GM18508 (cell line): ENCODE measurements around the gene TRIM6.
"Not testable (repeated sequence)": the region's sequence is repeated elsewhere in the genome, so short reads cannot be mapped to it uniquely, and the experiment has no call there.

ENCODE experiments used
- ATAC-seq: cut with Tn5 transposase; IDR thresholded peaks from one replicate; pipeline ENCODE4 v1.9.1; 2021; ENCODE audit warnings: moderate number of reproducible peaks; ENCODE audit not compliant: insufficient read depth, unreplicated experiment

Gene TRIM6

DNA sequence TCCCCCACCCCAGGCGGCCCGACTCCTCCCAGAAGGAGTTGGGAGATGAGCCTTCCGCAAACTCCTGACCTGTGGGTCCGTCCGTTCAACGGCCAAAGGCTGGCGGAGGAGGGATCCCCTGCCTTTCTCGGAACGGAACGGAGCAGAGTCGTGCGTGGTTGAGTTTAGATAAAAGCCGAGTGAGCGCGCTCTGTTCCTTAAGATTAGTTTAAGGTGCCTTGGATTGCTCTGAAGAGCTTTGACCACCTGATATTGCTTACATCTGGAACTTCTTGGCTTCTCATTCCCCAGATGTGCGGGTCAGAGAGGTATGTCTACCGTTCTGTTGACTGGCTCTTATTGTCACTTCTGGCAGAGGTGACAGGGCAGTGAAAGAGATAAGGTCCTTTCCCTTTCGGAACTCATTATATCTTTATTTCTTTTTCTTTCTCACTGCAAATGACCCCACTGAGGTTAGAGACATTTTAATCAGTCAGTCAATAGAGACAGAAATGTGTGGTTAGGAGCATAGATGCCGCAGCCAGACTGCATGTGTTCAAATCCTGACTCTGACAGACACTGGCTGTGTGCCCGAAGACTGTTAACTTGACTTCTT, at the start of gene TRIM6:
TRIM6 (plus strand) TSS at position 31 of the 595 bp plus-strand sequence; CDS start at position 292, 261 bp downstream.
- no peak for ATAC-seq

DNA sequence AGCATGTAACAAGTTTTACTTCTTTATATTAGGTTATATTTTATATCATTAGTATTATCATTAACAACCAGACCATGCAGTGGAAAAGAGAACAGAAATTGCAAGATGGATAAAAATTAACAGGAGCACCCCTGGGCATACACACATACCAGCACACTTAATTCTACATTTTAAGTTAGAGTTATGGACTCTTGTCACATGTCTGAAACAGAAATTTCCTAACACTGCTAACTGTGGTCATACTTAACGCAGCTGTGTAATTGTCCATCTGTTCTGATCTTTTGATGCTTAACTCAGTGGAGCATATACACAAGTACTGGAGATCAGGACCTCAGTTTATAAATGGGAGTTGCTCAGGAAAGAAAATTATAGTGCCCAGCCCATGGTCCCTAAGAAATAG, 48.5 kb upstream of the TRIM6 start:
- peak; percentile 47 for ATAC-seq

DNA sequence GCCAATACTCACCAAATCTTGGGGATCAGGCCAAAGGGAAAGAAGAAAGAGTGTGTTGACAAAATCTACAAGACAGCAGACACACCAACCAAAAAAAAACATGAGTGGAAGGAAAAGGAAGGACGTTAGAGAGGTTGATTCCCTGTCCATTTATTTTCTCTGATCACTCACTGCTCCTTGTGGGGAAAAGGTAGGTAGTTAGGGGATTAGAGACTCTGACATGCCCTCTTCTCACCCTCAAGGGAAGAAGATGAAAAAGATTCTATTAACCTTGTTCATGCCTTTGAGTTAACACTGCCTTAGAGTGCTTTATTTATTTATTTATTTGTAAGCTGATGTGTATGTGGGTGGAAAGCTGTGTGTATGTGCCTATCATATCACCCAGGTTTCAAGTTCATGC, 48.0 kb upstream of the TRIM6 start, which contains the start of gene OR52H1:
OR52H1 (minus strand) TSS at position 101 of the 400 bp plus-strand sequence. CDS start 3,035 bp downstream, outside the sequence.
- no peak for ATAC-seq

DNA sequence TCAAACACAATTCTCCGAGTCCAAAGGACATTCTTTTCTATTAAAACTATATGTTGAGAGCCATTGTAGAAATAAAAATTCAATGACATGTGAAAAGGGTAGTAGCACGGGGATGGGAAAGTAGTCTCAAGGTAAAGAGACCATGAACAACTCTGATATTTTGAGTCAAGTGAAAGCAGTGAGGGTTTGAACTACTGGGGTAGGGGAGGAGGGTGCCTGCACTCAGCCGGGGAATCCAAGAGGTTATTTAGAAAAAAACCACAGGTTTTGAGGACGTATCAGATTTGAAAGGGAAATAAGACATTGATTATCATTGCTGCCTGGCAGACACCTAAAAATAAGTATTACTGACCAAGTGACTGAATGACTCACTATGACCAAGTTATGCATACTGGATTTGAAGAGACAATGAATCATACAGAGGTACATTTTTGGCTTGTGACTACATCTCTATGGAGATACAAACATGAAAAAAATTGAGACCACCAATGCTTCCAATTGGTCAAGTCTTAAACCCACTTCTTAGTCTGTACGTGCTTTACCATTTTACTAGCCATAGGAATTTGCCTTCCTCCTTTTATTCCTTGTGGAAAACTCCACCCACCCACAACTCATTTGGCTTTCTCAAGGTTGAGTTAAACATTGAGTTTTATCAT, 45.9 kb upstream of the TRIM6 start:
- no peak for ATAC-seq

DNA sequence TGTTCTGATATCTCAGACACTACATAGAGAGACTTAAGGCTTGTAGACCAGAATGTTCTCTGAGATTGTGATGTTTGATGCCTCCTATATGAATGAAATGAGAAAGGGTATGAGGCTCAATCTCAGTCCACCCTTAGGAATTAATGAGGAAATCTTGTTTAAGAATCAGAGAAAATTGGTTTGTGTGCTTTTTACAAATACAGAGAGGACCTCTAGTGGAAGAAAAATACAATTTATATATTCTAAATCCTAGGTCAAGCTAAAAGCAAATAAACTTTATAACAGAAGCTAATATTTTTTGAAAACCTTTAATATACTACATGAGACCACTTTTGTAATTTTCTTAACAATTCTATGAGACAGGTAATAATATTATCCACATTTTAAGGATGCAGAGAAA, 43.1 kb upstream of the TRIM6 start:
- no peak for ATAC-seq

DNA sequence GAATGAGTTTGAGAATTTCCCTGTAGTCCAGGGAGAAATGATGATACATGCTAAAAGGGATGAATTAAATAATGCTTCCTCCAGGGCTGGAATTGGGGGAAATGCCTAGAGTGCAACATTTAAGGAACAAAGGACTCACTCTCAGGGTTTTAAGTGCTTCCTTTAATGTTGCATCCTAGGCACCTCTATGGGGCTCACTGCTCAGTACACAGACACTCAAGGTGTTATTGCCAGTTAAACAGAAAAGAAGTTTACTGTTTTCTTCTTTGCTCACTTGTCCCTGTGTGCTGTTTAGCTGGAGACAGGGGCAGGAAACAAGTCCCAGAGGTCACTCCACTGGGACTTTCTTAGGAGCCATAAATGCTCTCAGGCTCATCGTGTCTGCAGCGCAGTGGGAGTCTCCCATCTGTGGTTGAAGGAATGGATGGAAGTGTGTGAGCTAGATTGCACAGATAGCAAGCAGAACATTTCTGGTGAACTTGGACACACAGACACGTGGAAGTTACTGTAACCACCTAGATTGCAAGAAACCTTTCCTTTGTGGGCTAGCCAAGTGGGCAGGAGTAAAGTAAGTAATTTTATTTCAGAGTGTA, 39.7 kb upstream of the TRIM6 start:
- ATAC-seq, result no peak

- ATAC-seq, result no peak
These were observed 38.7 kb upstream of the TRIM6 start for GRCh38 chr11:5557751-5558150.

- ATAC-seq, result no peak
These were observed 32.0 kb upstream of the TRIM6 start for GRCh38 chr11:5564259-5565019.

GRCh38 chr11:5574654-5575053, 21.8 kb upstream of the TRIM6 start:
- ATAC-seq, result no peak

DNA sequence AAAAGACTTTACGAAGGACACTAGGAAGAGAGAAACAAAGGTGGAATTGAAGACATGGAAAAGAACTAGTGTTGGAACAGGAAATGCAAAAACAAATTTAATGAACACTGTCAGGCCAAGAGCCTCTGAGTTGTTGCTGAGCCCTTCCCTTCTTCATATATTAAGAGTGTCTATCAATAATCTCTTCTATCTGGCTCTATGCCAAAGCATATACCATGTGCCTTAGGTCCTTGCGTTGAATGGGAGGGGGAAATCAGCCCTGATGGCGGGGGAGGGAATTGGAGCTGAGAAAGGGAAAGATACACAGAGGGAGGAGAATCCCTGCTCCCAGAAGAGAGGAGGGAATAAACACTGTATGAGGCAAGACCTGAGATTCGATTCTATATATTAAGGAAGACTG, 21.3 kb upstream of the TRIM6 start:
- ATAC-seq, result no peak

DNA sequence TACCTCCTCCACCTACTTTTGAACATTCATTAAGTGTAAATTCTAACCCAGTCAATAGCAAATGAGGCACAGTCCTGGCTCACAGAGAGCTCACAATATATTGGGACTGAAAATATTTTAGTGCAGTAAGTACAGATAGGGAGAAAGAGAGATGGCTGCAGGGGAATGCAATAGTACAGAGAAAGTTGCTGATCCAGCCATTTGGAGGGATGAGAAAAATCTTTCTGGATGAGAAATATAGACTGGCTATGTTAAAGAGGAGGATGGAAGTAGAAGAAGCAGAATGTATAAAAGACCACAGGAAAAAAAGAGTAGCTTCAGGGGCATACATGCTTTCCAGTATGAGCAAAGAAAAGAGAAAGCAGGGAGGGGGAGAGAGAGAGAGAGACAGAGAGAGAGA, 19.3 kb upstream of the TRIM6 start:
- no peak for ATAC-seq

- no peak for ATAC-seq
These were observed 15.9 kb upstream of the TRIM6 start, which contains the start of gene OR52B6 for GRCh38 chr11:5580577-5580976. TSS of gene OR52B6 (plus strand) at chr11:5580877. CDS start at chr11:5580877, 0 bp downstream.

GRCh38 chr11:5581014-5581413, 15.4 kb upstream of the TRIM6 start:
- no peak for ATAC-seq

DNA sequence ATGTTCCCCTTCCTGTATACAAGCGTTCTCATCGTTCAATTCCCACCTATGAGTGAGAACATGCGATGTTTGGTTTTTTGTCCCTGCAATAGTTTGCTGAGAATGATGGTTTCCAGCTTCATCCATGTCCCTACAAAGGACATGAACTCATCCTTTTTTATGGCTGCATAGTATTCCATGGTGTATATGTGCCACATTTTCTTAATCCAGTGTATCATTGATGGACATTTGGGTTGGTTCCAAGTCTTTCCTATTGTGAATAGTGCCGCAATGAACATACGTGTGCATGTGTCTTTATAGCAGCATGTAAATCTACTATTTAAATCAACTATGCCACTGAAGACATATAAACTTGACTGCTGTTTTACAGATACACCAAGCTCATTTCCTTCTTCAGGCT, 12.0 kb upstream of the TRIM6 start:
- ATAC-seq, result not testable (repeated sequence)

DNA sequence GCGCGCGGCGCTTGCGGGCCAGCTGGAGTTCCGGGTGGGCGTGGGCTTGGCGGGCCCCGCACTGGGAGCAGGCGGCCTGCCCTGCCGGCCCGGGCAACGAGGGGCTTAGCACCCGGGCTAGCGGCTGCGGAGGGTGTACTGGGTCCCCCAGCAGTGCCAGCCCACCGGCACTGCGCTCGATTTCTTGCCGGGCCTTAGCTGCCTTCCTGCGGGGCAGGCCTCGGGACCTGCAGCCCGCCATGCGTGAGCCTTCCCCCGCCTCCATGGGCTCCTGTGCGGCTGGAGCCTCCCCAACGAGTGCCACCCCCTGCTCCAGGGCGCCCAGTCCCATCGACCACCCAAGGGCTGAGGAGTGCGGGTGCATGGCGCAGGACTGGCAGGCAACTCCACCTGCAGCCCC, 6.5 kb upstream of the TRIM6 start:
- not testable (repeated sequence) for ATAC-seq

DNA sequence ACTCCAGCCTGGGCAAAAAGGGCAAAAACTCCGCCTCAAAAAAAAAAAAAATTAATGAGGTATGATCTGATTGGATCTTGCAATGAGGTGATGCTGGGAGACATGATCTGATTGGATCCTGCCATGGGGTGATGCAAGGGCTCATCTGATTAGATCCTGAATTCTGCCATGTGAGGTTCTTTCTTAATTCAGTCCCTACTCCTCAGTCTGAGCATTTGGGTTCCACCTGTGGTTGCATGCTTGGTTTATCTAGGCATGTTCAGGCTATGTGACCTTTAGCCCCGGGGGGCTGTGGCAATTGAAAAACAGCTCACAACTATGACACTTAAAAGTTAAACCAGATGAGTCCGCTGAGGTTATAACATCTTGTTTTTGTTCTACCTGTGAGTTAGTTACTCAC, 4.8 kb upstream of the TRIM6 start:
- ATAC-seq, result no peak

- ATAC-seq, result no peak
These were observed 3.8 kb upstream of the TRIM6 start for GRCh38 chr11:5592615-5593014.

DNA sequence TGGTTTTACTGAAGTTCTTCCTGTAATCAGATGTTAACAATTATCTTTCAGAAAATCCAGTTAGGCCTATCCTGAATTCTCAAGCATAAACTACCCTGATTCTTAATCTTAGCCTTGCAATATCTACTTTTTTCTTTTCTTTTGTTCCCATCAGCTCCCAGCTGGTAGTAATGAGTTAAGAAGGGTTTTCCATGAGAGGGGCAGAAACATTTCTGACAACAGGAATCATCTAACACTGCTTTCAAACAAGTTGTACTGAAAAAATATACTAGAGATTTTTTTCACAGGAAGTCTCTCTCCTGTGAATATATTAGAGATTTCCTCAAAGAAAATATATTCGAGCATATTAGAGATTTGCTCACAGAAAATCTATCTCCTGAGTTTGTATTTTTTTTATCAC, 3.3 kb upstream of the TRIM6 start:
- no peak for ATAC-seq

DNA sequence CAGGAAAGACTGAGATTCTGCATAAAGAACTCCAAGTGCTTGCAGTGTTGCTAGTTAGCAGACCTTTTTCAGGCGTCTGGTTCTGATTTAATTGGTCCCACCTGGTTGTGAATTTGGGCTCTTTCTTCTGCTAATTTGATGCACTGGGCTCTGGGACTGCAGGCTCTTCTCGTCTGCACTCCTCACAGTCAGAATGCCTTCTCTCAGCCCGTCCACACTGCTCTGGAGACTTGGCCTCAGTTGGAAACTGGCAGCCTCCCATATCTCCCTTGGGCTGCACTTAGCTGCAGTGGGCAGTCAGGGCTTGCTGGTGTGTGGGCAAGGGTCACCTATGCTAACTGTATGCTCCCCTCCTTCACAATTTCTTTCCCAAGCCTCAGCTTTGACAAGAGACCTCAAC, 1.5 kb downstream of the TRIM6 start:
- no peak for ATAC-seq

- ATAC-seq, result peak; percentile 79
These were observed 4.0 kb downstream of the TRIM6 start for GRCh38 chr11:5600374-5600851.

DNA sequence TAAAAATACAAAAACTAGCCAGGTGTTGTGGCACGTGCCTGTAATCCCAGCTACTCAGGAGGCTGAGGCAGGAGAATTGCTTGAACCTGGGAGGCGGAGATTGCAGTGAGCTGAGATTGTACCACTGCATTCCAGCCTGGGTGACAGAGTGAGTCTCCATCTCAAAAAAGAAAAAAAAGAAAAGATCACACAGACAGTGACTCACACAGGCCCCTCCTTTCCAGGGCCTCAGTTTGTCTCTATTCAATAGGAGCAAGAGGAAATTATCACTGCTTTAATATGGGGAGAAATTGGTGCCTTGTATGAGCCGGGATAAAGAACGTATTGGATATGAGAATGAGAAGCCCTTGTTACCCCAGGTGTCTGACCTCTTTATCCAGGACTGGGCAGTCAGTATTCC, 6.4 kb downstream of the TRIM6 start:
- ATAC-seq, result not testable (repeated sequence)
